Ascending aorta (tissue), 2 donors: ENCODE measurements around the gene NKAIN4. TPM values are rescaled to one million over a fixed set of nuclear protein-coding genes. Genes with fewer than 3 reads are reported as not detected.

Experiments
- DNase-seq, 2 donors: peaks; one replicate each; pipeline ENCODE4 v3.0.0-alpha.2; 2019; ENCODE audit warnings: low spot score in 2 of 2
- H3K27ac ChIP-seq, 2 donors: fragments of 200-600 bp; sonication (generic); one replicate each; pipeline ENCODE4 v1.5.1; 2016 to 2017; ENCODE audit warnings: mild to moderate bottlenecking in 1 of 2
- H3K27me3 ChIP-seq: fragments of 200-600 bp; sonication (generic); one replicate; pipeline ENCODE4 v1.5.1; 2017
- H3K36me3 ChIP-seq, 2 donors: fragments of 200-600 bp; sonication (generic); one replicate each; pipeline ENCODE4 v1.5.1; 2016
- H3K4me1 ChIP-seq, 2 donors: fragments of 200-600 bp; sonication (generic); one replicate each; pipeline ENCODE4 v1.5.1; 2016 to 2017; ENCODE audit warnings: mild to moderate bottlenecking in 1 of 2
- H3K4me3 ChIP-seq, 2 donors: fragments of 200-600 bp; sonication (generic); one replicate each; pipeline ENCODE4 v1.5.1; 2016 to 2017; ENCODE audit warnings: mild to moderate bottlenecking in 1 of 2
- H3K9me3 ChIP-seq, 2 donors: fragments of 200-600 bp; sonication (generic); one replicate each; pipeline ENCODE4 v1.5.1; 2016
- CTCF ChIP-seq, 3 experiments: fragments of 200-600 bp in 2 of 3; fragments of 450-650 bp in 1 of 3; sonication (generic) in 2 of 3; IDR thresholded peaks; one replicate each; pipeline ENCODE4 v1.5.1; 2016 to 2019; ENCODE audit warnings: antibody characterized with exemption in 3 of 3, mild to moderate bottlenecking in 1 of 3, moderate library complexity in 1 of 3
- intact Hi-C: fragments of 100-400 bp; cut with DNase I; formaldehyde crosslinking; loops from one replicate; pipeline ENCODE4 v1.15.1; 2023
- total RNA-seq: library from RNA; depleted of rRNA; stranded (reverse); fragments of >200 nt; gene quantifications from one replicate; pipeline ENCODE4 v1.1.0, GENCODE V29; 2016

NKAIN4 gene
- total RNA-seq, 1 donor from 2014 or later, result not detected

GRCh38 chr20:63216849-63217471, 37.3 kb downstream of the NKAIN4 start:
- Histone ChIP-seq H3K4me1 (peaks cover 0 to 18% of the 10 kb centered on the region in 2 donors), H3K27me3 (no peaks in the 10 kb centered on the region), H3K9me3 (no peaks in the 10 kb centered on the region), H3K27ac (peak overlapping the region in 1 of 2 donors; percentile 71), H3K36me3 (peaks cover 15 to 17% of the 10 kb centered on the region in 2 donors), H3K4me3 (peak overlapping the region; percentile 98)
- no peak for DNase-seq
- intact Hi-C loops, result loop anchor here (1.0 to 10.0 kb wide), 8 partner anchors 55 to 758 kb away; partner anchors contain the start of genes ARFGAP1, GID8, GMEB2 and SAMD10
- TF ChIP-seq CTCF (IDR thresholded peaks at IDR 0.05), result no peak

GRCh38 chr20:63216041-63216848, 38.0 kb downstream of the NKAIN4 start, which contains the start of gene YTHDF1:
YTHDF1 (minus strand) TSS chr20:63216131; CDS start chr20:63215892, 239 bp downstream.
- H3K36me3 ChIP-seq, result peaks cover 15 to 22% of the 10 kb centered on the region in 2 donors
- peak within 1 kb of the TSS; percentile 73 to 84 for H3K27ac ChIP-seq
- H3K9me3 ChIP-seq, result no peaks in the 10 kb centered on the region
- no peaks in the 10 kb centered on the region for H3K27me3 ChIP-seq
- no peak for TF ChIP-seq CTCF (IDR thresholded peaks at IDR 0.05)
- H3K4me3 ChIP-seq, result peak within 1 kb of the TSS; percentile 98
- peaks cover 0 to 18% of the 10 kb centered on the region in 2 donors for H3K4me1 ChIP-seq
- peak; percentile 87 to 97 for DNase-seq
- intact Hi-C loops, result loop anchor here (1.0 to 10.0 kb wide), 8 partner anchors 56 to 759 kb away; partner anchors contain the start of genes ARFGAP1, GID8, GMEB2 and SAMD10

- H3K27ac ChIP-seq, result peak overlapping the region; percentile 73 to 76
- TF ChIP-seq CTCF (IDR thresholded peaks at IDR 0.05), result peak in 1 of 3 experiments; percentile 11
- intact Hi-C loops, result loop anchor here (1.0 to 10.0 kb wide), 8 partner anchors 57 to 759 kb away; partner anchors contain the start of genes ARFGAP1, GID8, GMEB2 and SAMD10
Measured at GRCh38 chr20:63215101-63216040, 38.9 kb downstream of the NKAIN4 start.

GRCh38 chr20:63214514-63214913, 39.7 kb downstream of the NKAIN4 start:
- no peak for DNase-seq
- Histone ChIP-seq H3K9me3 (no peaks in the 10 kb centered on the region), H3K27me3 (no peaks in the 10 kb centered on the region), H3K4me3 (peak overlapping the region in 1 of 2 donors; percentile 98), H3K4me1 (peaks cover 0 to 18% of the 10 kb centered on the region in 2 donors), H3K27ac (no peak overlapping the region), H3K36me3 (peaks cover 24 to 37% of the 10 kb centered on the region in 2 donors)
- intact Hi-C loops, result loop anchor here (10.0 kb wide), 3 partner anchors 300 to 760 kb away; partner anchors contain the start of genes GMEB2 and SAMD10
- no peak for TF ChIP-seq CTCF (IDR thresholded peaks at IDR 0.05)

More at GRCh38 chr20:63215101-63216040, 38.9 kb downstream of the NKAIN4 start:
- no peak for DNase-seq
- Histone ChIP-seq H3K9me3 (no peaks in the 10 kb centered on the region), H3K4me3 (peak overlapping the region; percentile 98), H3K4me1 (peaks cover 0 to 18% of the 10 kb centered on the region in 2 donors), H3K27me3 (no peaks in the 10 kb centered on the region), H3K36me3 (peaks cover 22 to 31% of the 10 kb centered on the region in 2 donors)
